GM18508 (cell line): ENCODE measurements around the gene PPFIBP1.
A peak's percentile ranks its signal among the peaks of the same experiment; 100 is the strongest.

Experiments used
- ATAC-seq: cut with Tn5 transposase; IDR thresholded peaks from one replicate; pipeline ENCODE4 v1.9.1; 2021; ENCODE audit warnings: moderate number of reproducible peaks; ENCODE audit not compliant: insufficient read depth, unreplicated experiment

Gene PPFIBP1

DNA sequence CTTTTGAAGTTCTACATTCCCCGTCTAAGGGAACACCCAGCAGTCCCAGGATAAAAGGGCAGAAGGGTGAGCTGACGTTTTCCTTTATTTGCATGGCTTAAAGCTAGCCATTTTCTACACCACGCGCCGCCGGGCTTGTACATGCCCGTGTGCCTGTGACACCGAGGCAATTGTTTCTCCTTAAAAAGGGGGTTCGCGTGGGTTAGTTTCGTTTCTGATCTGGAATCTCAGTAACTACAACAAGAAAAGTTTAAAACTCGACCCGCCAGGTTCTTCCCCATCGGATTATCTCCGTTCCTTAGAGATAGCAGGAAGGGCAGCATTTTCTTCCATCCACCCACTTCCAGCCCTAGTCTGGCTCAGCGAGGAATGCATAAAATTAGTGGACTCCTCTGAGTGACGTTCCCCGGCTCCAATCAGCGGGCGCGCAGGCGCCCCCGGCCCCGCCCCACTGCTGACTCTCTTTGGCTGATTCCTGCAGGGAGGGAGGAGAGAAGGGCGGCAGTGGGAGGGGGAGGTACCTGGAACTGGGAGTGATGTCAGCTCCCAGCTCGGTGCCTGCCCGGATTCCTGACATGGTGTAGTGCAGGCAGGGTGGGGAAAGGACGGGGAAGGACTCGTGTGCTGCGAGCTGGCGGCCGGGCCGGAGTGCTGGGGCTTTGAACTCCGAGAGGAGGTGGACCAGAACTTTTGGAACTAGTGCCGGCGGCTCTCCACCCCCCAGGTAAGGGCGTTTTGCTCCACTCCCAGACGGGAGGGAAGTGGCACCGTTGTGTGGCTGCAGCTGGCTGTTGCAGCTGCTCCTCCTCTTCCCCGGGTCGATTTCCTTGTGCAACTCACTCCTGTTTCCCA, at the start of gene PPFIBP1:
Gene PPFIBP1 (plus strand): TSS at position 565 of the 852 bp plus-strand sequence. CDS start 109,191 bp downstream, outside the sequence.
- peak; percentile 77 for ATAC-seq

DNA sequence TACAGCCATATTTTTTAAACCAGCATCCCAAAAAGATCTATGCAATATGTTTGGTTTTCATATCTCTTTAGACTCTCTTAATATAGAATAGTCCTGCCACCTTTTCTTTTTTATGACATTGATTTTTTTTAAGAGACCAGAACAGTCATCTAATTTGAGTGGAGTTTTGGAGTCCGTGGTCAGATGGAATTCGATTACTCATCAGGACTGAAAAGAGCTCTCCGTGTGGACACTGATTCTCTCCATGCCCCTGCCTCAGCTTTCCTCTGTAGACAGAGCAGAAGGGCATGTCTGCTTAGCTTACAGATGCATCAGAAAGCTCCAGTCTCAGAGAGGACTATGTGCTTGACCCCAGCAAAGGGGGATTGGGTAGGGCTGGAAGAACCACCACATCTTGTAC, 49.7 kb upstream of the PPFIBP1 start:
- no peak for ATAC-seq

DNA sequence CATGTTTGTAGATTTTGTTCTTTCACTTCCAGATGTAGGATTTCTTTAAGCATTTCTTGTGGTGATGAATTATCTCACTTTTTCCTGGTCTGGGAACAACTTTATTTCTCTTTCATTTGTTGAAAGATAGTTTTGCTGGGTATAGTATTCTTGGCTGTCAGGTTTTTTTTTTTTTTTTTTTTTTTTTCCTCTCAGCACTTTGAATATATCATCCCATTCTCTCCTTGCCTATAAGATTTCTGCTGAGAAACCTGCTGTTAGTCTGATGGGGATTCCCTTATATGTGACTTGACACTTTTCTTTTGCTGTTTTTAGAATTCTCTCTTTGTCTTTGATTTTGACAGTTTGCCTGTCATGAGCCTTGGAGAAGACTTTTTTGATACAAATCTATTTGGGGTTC, 47.0 kb upstream of the PPFIBP1 start:
- no peak for ATAC-seq

DNA sequence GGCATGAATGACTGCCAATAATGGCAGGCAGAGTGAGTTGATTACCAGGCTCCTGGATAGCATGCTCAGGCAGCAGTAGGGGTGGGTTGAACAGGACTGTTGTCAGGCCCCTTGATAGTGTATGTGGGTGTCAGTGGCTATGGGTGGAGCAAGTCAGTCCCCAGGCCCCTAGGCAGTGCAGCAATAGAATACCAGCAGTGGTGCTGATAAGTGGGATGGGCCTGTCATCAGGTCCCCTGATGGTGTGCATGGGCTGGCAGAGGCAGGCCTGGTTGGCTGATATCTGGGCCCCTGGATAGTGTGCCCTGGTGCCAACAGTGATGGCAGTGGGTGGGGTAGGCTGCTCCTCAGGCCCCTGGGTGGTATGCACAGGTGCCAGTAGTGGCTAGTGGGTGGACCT, 45.1 kb upstream of the PPFIBP1 start:
- no peak for ATAC-seq

DNA sequence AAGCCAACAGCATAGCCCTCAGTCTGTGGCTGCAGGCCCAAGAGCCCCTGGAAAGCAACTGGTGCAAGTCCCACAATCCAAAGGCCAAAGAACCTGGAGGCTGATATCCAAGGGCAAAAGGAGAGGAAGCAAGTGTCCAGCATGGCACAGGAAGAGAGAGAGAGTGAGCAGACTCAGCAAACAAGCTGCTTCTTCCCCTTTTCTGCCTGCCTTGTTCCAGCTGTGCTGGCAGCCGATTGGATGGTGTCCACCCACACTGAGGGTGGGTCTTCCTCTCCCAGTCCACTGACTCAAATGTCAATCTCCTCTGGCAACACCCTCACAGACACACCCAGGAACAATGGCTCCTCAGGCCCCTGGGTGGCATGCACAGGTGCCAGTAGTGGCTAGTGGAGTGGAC, 44.0 kb upstream of the PPFIBP1 start:
- no peak for ATAC-seq

DNA sequence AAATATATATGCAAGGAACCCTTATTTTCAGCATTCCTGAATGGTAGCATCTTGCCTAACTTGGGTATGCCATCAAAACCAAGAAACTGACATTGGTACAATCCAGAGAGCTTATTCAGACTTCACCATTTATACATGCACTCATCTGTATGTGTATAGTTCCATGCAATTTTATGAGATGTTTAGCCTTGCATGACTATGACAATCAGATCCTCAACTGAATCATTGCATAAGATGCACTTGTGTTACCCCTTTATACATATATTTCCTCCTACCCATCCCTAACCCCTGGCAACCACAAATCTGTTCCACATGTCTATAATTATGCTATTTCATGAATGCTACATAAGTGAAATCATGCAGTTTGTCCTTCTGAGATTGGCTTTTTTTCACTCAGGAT, 37.0 kb upstream of the PPFIBP1 start:
- ATAC-seq = no peak

DNA sequence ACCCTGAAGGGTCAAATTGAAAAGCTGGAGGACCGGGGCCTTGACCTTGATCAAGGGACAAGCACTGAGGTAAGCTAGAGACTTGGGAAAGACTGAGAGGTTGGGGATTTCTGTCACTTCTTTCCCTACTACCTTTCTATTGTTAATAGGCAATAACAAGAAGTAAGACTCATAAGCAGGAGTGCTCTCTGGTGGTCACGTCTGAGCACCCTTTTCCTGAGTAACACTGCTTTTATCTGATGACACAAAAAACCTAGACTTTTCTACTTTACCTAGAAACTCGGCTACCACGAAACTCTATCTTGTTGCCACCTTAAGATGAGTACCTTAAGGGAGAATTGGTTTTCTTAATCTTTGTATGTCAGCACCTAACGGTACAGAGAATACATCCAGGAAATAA, 35.5 kb upstream of the PPFIBP1 start:
- no peak for ATAC-seq

DNA sequence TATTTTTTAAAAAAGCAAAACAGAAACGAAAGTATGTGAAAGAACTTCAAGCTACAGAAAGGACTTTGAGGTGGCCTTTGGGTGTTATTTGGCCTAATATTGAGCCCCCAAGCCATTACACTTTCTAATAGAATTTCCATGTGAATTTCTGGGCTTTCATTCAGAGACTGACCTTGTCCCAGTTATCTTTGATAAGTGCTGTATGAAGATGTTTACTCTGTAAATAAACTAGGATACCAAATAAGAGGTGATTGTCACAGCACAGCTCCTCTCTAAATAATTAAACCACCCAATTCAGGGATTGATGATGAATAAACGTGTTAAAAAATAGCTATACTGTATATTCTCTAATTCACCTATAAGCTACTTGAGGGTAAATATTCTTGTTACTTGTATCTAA, 32.8 kb upstream of the PPFIBP1 start:
- no peak for ATAC-seq

DNA sequence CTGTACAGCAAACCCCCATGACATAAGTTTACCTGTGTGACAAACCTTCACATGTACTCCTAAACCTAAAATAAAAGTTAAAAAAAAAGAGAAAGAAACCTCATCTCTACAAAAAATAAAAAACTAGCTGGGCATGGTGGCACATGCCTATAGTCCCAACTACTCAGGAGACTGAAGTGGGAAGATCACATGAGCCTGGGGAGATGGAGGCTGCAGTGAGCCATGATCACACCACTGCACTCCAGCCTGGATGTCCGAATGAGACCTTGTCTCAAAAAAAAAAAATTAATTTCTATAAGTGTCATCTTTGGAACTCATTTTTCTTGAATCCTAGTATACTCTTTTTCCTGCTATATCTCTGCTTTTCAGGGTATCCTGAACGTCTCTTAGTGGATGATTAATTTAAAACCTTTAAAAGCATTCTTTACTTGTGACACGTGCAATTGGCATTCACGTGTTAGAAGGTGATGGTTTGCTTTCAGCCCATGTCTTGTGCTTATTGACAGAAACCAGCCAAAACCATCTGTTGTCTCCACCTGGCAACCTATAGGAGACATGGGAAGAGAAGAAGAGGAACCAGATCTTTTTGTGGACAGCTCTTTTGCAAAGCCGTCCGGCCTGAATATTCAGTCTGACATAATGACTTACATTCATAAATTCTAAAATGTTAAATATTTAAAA, 30.6 kb upstream of the PPFIBP1 start:
- no peak for ATAC-seq

DNA sequence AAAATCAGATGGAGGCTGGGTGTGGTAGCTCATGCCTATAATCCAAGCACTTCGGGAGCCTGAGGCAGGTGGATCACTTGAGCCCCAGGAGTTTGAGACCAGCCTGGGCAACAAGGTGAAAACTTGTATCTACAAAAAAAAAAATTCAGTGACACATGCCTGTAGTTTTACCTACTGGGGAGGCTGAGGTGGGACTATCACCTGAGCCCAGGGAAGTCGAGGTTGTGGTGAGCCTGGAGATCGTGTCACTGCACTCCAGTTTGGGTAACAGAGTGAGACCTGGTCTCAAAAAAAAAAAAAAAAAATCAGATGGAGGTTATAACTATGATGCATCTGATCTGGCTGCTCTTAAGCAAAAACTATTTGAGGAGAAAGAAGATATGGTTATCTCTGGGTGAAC, 26.6 kb upstream of the PPFIBP1 start:
- ATAC-seq = no peak

DNA sequence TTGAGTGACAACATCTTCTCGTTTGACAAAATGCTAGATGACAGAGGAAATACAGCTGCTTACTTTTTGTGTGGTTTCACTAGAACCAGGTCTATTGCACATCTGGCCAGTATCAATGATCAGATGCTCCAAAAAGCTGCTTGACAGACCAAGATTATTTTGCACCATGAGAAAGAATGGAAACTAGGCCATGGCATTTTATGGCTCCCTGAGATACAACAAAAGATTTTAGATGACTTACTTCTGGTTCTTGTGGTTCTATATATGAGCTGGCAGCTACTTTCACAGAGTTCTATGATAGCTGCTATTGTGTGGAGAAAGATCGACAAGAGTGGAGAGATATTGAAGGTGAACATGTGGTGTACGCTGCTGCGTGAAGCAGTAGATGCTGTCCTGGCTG, 25.9 kb upstream of the PPFIBP1 start:
- ATAC-seq = peak; percentile 48

DNA sequence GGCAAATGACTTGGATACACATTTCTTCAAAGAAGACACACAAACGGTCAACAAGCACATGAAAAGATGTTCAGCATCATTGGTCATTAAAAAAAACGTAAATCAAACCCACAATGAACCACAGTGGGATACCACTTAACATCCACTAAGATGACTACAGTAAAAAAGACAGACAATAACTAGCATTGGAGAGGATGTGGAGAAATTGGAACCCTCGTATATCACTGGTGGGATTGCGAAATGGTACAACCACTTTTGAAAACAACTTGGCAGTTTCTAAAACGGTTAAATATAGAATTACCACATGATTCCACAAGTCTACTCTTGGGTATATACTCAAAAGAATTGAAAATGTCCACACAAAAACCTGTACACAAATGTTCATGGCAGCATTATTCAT, 25.2 kb upstream of the PPFIBP1 start:
- ATAC-seq = no peak

DNA sequence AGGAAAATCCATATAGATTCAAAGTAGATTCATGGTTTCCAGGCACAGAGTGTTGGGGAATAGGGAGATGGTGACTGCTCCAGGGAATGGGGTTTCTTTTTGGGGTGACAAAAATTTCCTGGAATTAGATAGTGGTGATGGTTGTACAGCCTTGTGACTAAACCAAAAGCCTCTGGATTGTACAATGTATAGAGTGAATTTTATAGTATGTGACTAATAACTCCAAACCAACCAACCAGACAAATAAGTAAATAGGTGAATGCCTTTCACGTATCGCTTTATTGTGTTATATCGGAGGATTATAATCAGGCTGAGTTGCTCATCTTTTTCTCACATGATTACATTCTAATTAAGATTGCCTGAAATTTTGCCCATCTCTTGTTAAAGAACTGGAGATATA, 24.6 kb upstream of the PPFIBP1 start:
- no peak for ATAC-seq

DNA sequence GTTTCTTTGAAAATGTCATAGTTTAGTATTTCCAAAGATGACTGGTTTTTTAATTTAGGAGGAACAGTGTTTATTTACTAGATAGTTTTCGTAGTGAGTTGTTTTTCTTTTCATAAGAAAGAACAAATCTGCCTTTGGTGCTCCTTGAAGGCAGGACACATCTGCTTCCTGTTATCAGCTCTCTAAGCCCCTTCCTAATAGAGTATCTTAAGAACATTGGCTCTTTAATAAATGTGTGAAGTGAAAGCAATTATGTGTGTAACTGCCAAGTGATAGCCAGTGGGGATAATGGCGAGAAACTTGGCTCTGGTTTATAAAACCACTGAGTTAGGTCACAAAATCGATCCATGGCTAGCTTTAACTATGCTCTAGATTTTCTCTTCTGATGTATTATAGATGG, 23.5 kb upstream of the PPFIBP1 start:
- no peak for ATAC-seq

DNA sequence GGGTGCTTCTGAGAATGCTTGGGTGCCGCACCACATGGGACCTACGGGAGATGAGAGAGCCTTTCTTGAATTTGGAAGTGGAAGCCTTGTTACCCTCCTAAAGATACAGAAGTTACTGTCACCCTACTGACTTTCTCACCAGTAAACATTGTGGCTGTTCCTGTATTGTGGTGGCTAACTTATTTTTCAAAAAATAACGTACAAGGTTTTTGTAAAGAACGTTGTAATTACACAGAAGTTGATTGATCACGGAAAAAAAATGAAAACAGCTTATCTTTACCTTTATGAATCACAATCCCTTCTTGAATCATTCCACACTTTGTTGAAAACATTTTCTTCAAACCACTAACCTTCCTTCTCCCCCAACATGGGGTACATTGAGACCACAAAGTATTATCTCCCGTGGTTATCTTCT, 22.0 kb upstream of the PPFIBP1 start:
- no peak for ATAC-seq

DNA sequence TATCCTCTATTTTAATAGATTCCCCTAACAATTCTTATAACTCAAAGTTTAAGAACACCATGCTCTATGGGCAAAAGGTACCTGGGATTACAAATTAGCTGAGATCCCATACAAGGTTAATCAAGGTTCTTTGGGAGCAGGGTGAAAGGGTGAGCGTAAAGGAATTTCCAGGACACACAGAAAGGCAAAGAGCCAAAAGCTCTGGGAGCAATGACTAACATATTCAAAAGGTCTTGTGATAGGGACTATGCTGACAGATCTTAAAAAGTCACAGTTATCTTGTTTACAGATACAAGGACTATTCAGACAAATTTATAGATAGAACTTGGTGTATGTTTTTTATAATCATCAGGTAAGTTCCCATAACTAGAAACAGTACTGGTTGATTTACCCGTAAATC, 19.5 kb upstream of the PPFIBP1 start:
- no peak for ATAC-seq

DNA sequence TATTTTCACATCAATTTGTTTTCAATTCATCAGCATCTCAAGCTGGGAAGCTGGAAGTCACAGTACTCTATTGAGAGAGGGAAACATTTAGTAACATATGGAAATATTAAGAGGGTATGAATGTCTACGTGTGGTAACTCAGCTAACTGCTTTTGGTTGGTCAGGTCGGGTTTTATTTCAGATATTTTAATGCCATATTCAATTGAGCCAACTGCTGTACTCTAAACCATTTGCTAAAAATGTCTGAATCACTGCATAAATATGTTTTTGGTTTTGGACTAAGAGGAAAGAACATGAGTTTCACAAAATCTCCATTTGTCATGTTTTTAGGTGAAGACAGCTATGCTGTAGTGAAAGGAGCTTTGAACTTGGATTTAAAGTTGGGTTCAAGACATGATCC, 18.9 kb upstream of the PPFIBP1 start:
- ATAC-seq = no peak

DNA sequence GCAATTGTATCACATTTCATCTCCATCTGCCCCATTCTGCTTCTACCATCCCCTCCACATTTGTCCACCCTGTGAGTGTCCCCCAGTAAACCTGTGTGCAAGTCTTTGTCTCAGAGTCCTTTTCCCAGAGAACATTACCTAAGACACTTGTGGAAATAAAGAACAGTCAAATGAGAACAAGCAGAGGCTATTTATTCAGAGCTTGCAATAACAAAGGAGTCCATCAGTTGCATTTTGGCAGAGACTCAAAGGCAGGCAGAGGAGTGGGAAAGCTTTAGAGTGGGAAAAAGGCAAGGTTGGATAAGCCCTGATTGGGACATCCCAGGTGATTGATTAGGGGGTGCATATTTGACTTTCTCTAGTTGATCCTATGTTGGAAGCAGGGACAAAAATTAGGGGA, 18.2 kb upstream of the PPFIBP1 start:
- ATAC-seq = no peak

DNA sequence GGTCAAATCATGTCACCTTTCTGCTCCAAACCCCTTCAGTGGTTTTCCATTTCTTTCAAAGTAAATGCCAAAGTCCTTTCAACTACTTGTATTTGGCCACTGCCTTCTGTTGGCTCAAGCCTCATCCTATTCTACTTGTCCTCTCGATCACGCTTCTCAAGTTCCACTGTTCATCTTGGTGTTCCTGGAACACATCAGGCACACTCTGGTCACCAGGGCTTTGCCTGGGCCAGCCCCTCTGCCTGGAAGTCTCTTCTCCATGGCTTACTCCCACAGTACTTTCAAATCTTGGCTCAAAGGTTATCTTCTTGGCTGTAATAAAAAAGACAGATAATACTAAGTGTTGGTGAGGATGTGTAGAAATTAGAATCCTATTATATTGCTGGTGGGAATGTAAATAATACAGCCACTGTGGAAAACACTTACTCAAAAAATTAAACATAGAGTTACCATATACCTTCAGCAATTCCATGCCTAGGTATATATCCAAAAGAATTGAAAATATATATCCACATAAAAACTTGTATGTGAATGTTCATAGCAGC, 17.3 kb upstream of the PPFIBP1 start:
- no peak for ATAC-seq

DNA sequence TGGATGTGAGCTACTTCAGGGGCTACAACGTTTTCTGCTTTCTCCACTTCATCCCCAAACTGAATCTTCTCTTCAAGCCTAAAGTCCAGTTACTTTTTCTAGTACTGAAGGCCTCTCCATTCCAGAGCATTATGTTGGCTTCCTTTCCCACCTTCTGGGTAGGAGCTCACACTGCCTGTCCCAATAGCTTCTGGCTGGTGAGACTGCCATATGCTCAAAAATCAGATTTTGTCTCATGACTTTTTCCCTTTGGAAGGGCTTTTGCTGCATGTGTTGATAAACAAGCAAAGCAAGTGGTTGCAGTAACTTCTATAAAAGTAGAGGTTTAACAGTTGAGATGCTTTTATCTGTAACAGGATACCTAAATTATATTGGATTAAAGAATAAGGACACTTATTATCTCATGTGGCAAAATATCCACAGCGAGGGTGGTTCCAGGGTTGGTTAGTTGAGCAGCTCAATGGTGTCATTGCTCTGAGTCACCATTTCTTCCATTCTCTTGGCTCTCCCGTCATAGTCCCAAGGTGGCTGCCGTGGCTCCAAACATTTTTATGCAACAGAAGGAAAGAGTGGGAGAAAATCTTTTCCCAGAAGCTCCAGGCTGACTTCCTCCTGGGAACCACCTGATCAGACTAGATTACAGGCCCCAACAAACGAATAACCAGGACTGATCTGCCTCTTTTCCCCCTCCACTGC, 15.1 kb upstream of the PPFIBP1 start:
- no peak for ATAC-seq
